Endothelial cell of umbilical vein (primary cell): ENCODE results near the gene ANKH. TPM values are rescaled to one million over a fixed set of nuclear protein-coding genes. Genes with fewer than 3 reads are reported as not detected.

ENCODE experiments used
- BruUV-seq: library from RNA; stranded (reverse); fragments of 400-500 nt; replicated peaks from 2 replicates; lab custom pipeline; 2021; lab: Mats Ljungman, UMichigan
- CTCF ChIA-PET: fragments of 300-600, 350-600 bp; sonication (Branson Sonifier 250); formaldehyde crosslinking; loops from one replicate; lab custom pipeline; 2021; ENCODE audit warnings: antibody characterized with exemption, inconsistent platforms; lab: Charles Lee
- POLR2A ChIA-PET: fragments of 300-600, 350-600 bp; sonication (Branson Sonifier 250); formaldehyde crosslinking; loops from one replicate; lab custom pipeline; 2021; ENCODE audit warnings: antibody characterized with exemption, inconsistent platforms; lab: Charles Lee
- DNase-seq: peaks from one replicate; pipeline ENCODE4 v3.0.0-alpha.2; 2011; ENCODE audit warnings: low read depth, low spot score
- FAIRE-seq: peaks from 2 replicates; lab custom pipeline; 2011; peaks lifted over from hg19 to GRCh38; lab: Jason Lieb, UNC
- H2AFZ ChIP-seq: 2 replicates; pipeline ENCODE4 v1.6.0; 2012; ENCODE audit warnings: low read depth, low read length, control low read depth, inconsistent platforms
- H3K27ac ChIP-seq: 2 replicates; pipeline ENCODE4 v1.5.1; 2011; ENCODE audit warnings: low read depth, mild to moderate bottlenecking, control low read depth, low read length, moderate library complexity; ENCODE audit not compliant: insufficient read depth
- H3K27me3 ChIP-seq, 2 experiments: 2 replicates each; pipeline versions ENCODE4 v1.6.0 to v1.6.1; 2011; ENCODE audit warnings: low read length in 2 of 2, mixed read lengths in 1 of 2; ENCODE audit not compliant: control insufficient read depth in 2 of 2, insufficient read depth in 2 of 2
- H3K36me3 ChIP-seq, 2 experiments: 2 replicates in 1 of 2; 3 replicates in 1 of 2; pipeline ENCODE4 v1.5.1; 2011; ENCODE audit warnings: low read length in 2 of 2, mild to moderate bottlenecking in 1 of 2, moderate library complexity in 1 of 2; ENCODE audit not compliant: control insufficient read depth in 2 of 2, insufficient read depth in 2 of 2; ENCODE audit errors: extremely low read depth in 1 of 2
- H3K4me1 ChIP-seq: 3 replicates; pipeline ENCODE4 v1.5.1; 2011; ENCODE audit warnings: mild to moderate bottlenecking, low read length; ENCODE audit not compliant: control insufficient read depth, insufficient read depth; ENCODE audit errors: extremely low read depth
- H3K4me2 ChIP-seq: 2 replicates; pipeline ENCODE4 v1.6.1; 2011; ENCODE audit warnings: low read length, control low read depth, mixed read lengths; ENCODE audit not compliant: insufficient read depth
- H3K4me3 ChIP-seq, 3 experiments: fragments of 200-600 bp in 1 of 3; sonication (generic), shearing (Covaris generic) in 1 of 3; replicated peaks in 1 of 3; 2 replicates each; pipeline ENCODE4 v1.5.1; 2011 to 2016; ENCODE audit warnings: control low read depth in 3 of 3, low read length in 3 of 3, mild to moderate bottlenecking in 2 of 3, inconsistent platforms in 1 of 3, low read depth in 1 of 3, moderate library complexity in 1 of 3; ENCODE audit not compliant: insufficient read depth in 1 of 3
- H3K79me2 ChIP-seq: 2 replicates; pipeline ENCODE4 v1.6.0; 2012; ENCODE audit warnings: low read length, inconsistent platforms; ENCODE audit not compliant: control insufficient read depth, insufficient read depth
- H3K9ac ChIP-seq: replicated peaks from 2 replicates; pipeline ENCODE3; 2011; ENCODE audit warnings: low read length, control low read depth; ENCODE audit not compliant: insufficient read depth; ENCODE audit errors: extremely low read depth
- H3K9me1 ChIP-seq: replicated peaks from 3 replicates; pipeline ENCODE4 v1.6.0; 2011; ENCODE audit warnings: mild to moderate bottlenecking, low read length; ENCODE audit not compliant: control insufficient read depth, insufficient read depth; ENCODE audit errors: extremely low read depth
- H3K9me3 ChIP-seq: replicated peaks from 2 replicates; pipeline ENCODE4 v1.5.1; 2012; ENCODE audit warnings: low read length, inconsistent platforms; ENCODE audit not compliant: control insufficient read depth, insufficient read depth
- H4K20me1 ChIP-seq: replicated peaks from 2 replicates; pipeline ENCODE3; 2011; ENCODE audit warnings: mild to moderate bottlenecking, low read length; ENCODE audit not compliant: control insufficient read depth, insufficient read depth; ENCODE audit errors: extremely low read depth
- CTCF ChIP-seq, 2 donors: IDR thresholded peaks; 1 replicate in 1 of 2; 2 replicates in 1 of 2; pipeline ENCODE4 v1.5.1; 2011; ENCODE audit warnings: low read length in 2 of 2, mild to moderate bottlenecking in 2 of 2, moderate library complexity in 2 of 2, control low read depth in 1 of 2, inconsistent platforms in 1 of 2, low read depth in 1 of 2; ENCODE audit not compliant: insufficient read depth in 1 of 2; ENCODE audit errors: extremely low read depth in 1 of 2
- EZH2 ChIP-seq: IDR thresholded peaks from 2 replicates; pipeline ENCODE4 v1.6.1; 2012; ENCODE audit warnings: borderline replicate concordance, low read depth, mild to moderate bottlenecking, moderate library complexity, low read length, inconsistent platforms; ENCODE audit not compliant: severe bottlenecking
- FOS ChIP-seq: IDR thresholded peaks from 2 replicates; pipeline ENCODE4 v1.6.1; 2011; ENCODE audit warnings: mild to moderate bottlenecking, low read length, moderate library complexity, borderline replicate concordance; ENCODE audit not compliant: insufficient read depth
- GATA2 ChIP-seq: IDR thresholded peaks from 2 replicates; pipeline ENCODE4 v1.7.0; 2011; ENCODE audit warnings: low read depth, mild to moderate bottlenecking, moderate library complexity, mixed read lengths, low read length; ENCODE audit not compliant: insufficient read length, insufficient read depth
- JUN ChIP-seq: IDR thresholded peaks from 2 replicates; pipeline ENCODE4 v1.6.1; 2011; ENCODE audit warnings: borderline replicate concordance, low read depth; ENCODE audit not compliant: insufficient read length, insufficient read depth
- MAX ChIP-seq: IDR thresholded peaks from 2 replicates; pipeline ENCODE4 v1.6.1; 2011; ENCODE audit not compliant: insufficient read depth, insufficient read length
- MYC ChIP-seq: IDR thresholded peaks from one replicate; pipeline ENCODE4 v1.6.1; 2011; ENCODE audit warnings: mild to moderate bottlenecking, low read depth, low read length
- POLR2A ChIP-seq: IDR thresholded peaks from 2 replicates; pipeline ENCODE4 v1.6.1; 2012; ENCODE audit warnings: low read depth, mild to moderate bottlenecking, control low read depth, low read length
- dilution Hi-C: fragments of 300-500 bp; cut with MboI; formaldehyde crosslinking; loops from one replicate; pipeline ENCODE4 v1.15.0; 2019; ENCODE audit warnings: low sequenced_read_pairs; ENCODE audit not compliant: extremely low pct_ligation_motif_present
- intact Hi-C: fragments of 100-400 bp; cut with micrococcal nuclease; formaldehyde crosslinking; loops from one replicate; pipeline ENCODE4 v1.10.0; 2022
- polyA plus RNA-seq, 4 experiments: library from polyadenylated mRNA; depleted of rRNA in 3 of 4; stranded (reverse) in 3 of 4; unstranded in 1 of 4; fragments of >200 nt; gene quantifications; 2 replicates each; pipeline versions ENCODE4 v1.2.1 to v1.2.3, GENCODE V29; 2011 to 2012; ENCODE audit warnings: missing spikeins in 1 of 4
- total RNA-seq: library from RNA; stranded (reverse); gene quantifications from 2 replicates; pipeline ENCODE4 v1.2.3, GENCODE V29; 2021

Gene ANKH
- total and polyA plus RNA-seq, 2 donors (not counting 3 experiments of a cell fraction or from before 2014, with no cell fraction given): 12.7 to 31.4 TPM

GRCh38 chr5:14859980-14860379, 11.6 kb downstream of the ANKH start:
- H3K27me3 ChIP-seq: no peaks in the 10 kb centered on the region
- dilution Hi-C loops (no loop called here), intact Hi-C loops (no loop called here)
- POLR2A ChIA-PET: no interaction called here
- peaks cover 6% of the 10 kb centered on the region for H3K79me2 ChIP-seq
- H3K9ac ChIP-seq: no peak overlapping the region
- DNase-seq (no peak), FAIRE-seq (no peak)
- TF ChIP-seq GATA2 (no peak), MAX (no peak), MYC (no peak), EZH2 (no peak), POLR2A (no peak), FOS (no peak), CTCF (IDR thresholded peaks at IDR 0.05; ENCODE audit: extremely low read depth in 1 of 2, insufficient read depth in 1 of 2, low read depth in 1 of 2, low read length in 2 of 2) (no peak), JUN (no peak)
- no peaks in the 10 kb centered on the region for H3K4me1 ChIP-seq
- H3K27ac ChIP-seq: no peak overlapping the region
- no peak overlapping the region for H3K4me2 ChIP-seq
- H3K9me1 ChIP-seq: no peaks in the 10 kb centered on the region
- no peak overlapping the region for H2AFZ ChIP-seq
- CTCF ChIA-PET: interaction anchor here (1.0 to 3.4 kb wide), 2 partner anchors 11 to 12 kb away, joined by 3 to 12 read pairs; partner anchors contain the start of gene ANKH
- no TSS peak for BruUV-seq
- no peaks in the 10 kb centered on the region for H3K9me3 ChIP-seq
- H4K20me1 ChIP-seq: no peaks in the 10 kb centered on the region
- no peak overlapping the region for H3K4me3 ChIP-seq
- no peaks in the 10 kb centered on the region for H3K36me3 ChIP-seq
